T-cell (primary cell): Measurements from ENCODE around the gene AHRR. TPM values are rescaled to one million over a fixed set of nuclear protein-coding genes. Genes with fewer than 3 reads are reported as not detected.

Experiments used
- ATAC-seq, 4 experiments: fragments of 200-7000 bp in 3 of 4; fragments of 150-1000 bp in 1 of 4; cut with Tn5 transposase; replicated peaks in 1 of 4; 1 replicate in 3 of 4; 2 replicates in 1 of 4; pipeline ENCODE4 v1.10.0; 2021; ENCODE audit warnings: moderate library complexity in 3 of 4, mild to moderate bottlenecking in 2 of 4, moderate number of reproducible peaks in 1 of 4
- CTCF ChIA-PET, 2 donors: fragments of 300-600 bp; sonication (Branson Sonifier 250); formaldehyde crosslinking; loops; one replicate each; lab custom pipeline; 2022; ENCODE audit warnings: antibody characterized with exemption in 2 of 2; lab: Charles Lee
- POLR2A ChIA-PET, 2 donors: fragments of 300-600 bp; sonication (Branson Sonifier 250); formaldehyde crosslinking; loops; one replicate each; lab custom pipeline; 2022; ENCODE audit warnings: antibody characterized with exemption in 2 of 2; lab: Charles Lee
- DNase-seq, 35 experiments: peaks; one replicate each; pipeline versions ENCODE4 v3.0.0 to v3.0.0-alpha.2; 2013 to 2023
- H3K27ac ChIP-seq: one replicate; pipeline ENCODE4 v1.5.1; 2013; ENCODE audit warnings: low read length
- H3K27me3 ChIP-seq, 2 experiments: replicated peaks in 1 of 2; 1 replicate in 1 of 2; 2 replicates in 1 of 2; pipeline versions ENCODE4 v1.6.1 to v1.7.0; 2013; ENCODE audit warnings: low read length in 1 of 2, mixed read lengths in 1 of 2; ENCODE audit not compliant: control insufficient read depth in 2 of 2, insufficient read depth in 2 of 2; ENCODE audit errors: extremely low read depth in 1 of 2
- H3K36me3 ChIP-seq, 2 donors: 1 replicate in 1 of 2; 2 replicates in 1 of 2; pipeline versions ENCODE4 v1.6.1 to v1.7.0; 2013; ENCODE audit warnings: low read length in 1 of 2; ENCODE audit not compliant: control insufficient read depth in 2 of 2, insufficient read depth in 1 of 2; ENCODE audit errors: extremely low read depth in 1 of 2
- H3K4me1 ChIP-seq, 2 experiments: 1 replicate in 1 of 2; 2 replicates in 1 of 2; pipeline versions ENCODE4 v1.6.1 to v1.7.0; 2013; ENCODE audit warnings: low read length in 2 of 2, mixed read lengths in 1 of 2; ENCODE audit not compliant: insufficient read depth in 2 of 2, control insufficient read depth in 1 of 2; ENCODE audit errors: extremely low read depth in 1 of 2
- H3K4me3 ChIP-seq, 2 donors: 1 replicate in 1 of 2; 2 replicates in 1 of 2; pipeline versions ENCODE4 v1.5.1 to v1.7.0; 2013; ENCODE audit warnings: mild to moderate bottlenecking in 2 of 2, low read length in 1 of 2, moderate library complexity in 1 of 2; ENCODE audit not compliant: control insufficient read depth in 1 of 2; ENCODE audit errors: extremely low read depth in 1 of 2
- H3K9me3 ChIP-seq: 2 replicates; pipeline ENCODE4 v1.7.0; 2013
- H3K27ac Mint-ChIP-seq, 2 donors: one replicate each; pipeline ENCODE4 v1.8.0; 2020 to 2021; ENCODE audit warnings: mild to moderate bottlenecking in 2 of 2, mixed read lengths in 2 of 2
- H3K27me3 Mint-ChIP-seq, 2 donors: one replicate each; pipeline ENCODE4 v1.8.0; 2021 to 2022; ENCODE audit warnings: mixed read lengths in 2 of 2
- H3K36me3 Mint-ChIP-seq: one replicate; pipeline ENCODE4 v1.8.0; 2021; ENCODE audit warnings: mixed read lengths
- H3K4me1 Mint-ChIP-seq, 3 donors: one replicate each; pipeline ENCODE4 v1.8.0; 2020 to 2022; ENCODE audit warnings: mixed read lengths in 3 of 3, mild to moderate bottlenecking in 1 of 3
- H3K4me3 Mint-ChIP-seq, 3 donors: one replicate each; pipeline ENCODE4 v1.8.0; 2020 to 2022; ENCODE audit warnings: mild to moderate bottlenecking in 3 of 3, mixed read lengths in 3 of 3, moderate library complexity in 3 of 3
- H3K9me3 Mint-ChIP-seq, 3 donors: one replicate each; pipeline ENCODE4 v1.8.0; 2020 to 2022; ENCODE audit warnings: mixed read lengths in 3 of 3
- WGBS: methylation state at CpG from one replicate; pipeline ENCODE4 v1.1.5; 2013; ENCODE audit warnings: missing lambda C conversion rate; ENCODE audit not compliant: insufficient coverage; 5-methylcytosine and 5-hydroxymethylcytosine counted together
- total RNA-seq, 35 experiments: library from RNA in 6 of 35; stranded (reverse) in 6 of 35; fragments of 120-200 nt in 1 of 35; gene quantifications; one replicate each; pipeline versions ENCODE4 v1.2.1 to v1.2.4 and lab custom pipeline; 2013 to 2026

AHRR gene
- total RNA-seq, 5 donors from 2014 or later (not counting 1 experiment from before 2014, with no cell fraction given): 0.55 to 13.5 (median 3.4) TPM

GRCh38 chr5:439636-440035 is 118.1 kb downstream of the AHRR start:
- no peaks in the 10 kb centered on the region for H3K36me3 Mint-ChIP-seq
- peaks cover 0 to 28% of the 10 kb centered on the region in 2 experiments for H3K27me3 ChIP-seq
- H3K9me3 Mint-ChIP-seq: no peaks in the 10 kb centered on the region
- H3K4me1 ChIP-seq: peaks cover 0 to 23% of the 10 kb centered on the region in 2 experiments
- POLR2A ChIA-PET: no interaction called here
- H3K27ac Mint-ChIP-seq: no peak overlapping the region
- no peak overlapping the region for H3K4me3 Mint-ChIP-seq
- peaks cover 18 to 22% (median 22%) of the 10 kb centered on the region in 3 donors for H3K4me1 Mint-ChIP-seq
- CTCF ChIA-PET: no interaction called here
- no peaks in the 10 kb centered on the region for H3K36me3 ChIP-seq
- DNase-seq (no peak), ATAC-seq (no peak)
- H3K9me3 ChIP-seq: no peaks in the 10 kb centered on the region
- 96% methylated on average over 14 of the region's 14 CpGs for WGBS
- H3K27me3 Mint-ChIP-seq: peaks cover 3 to 5% of the 10 kb centered on the region in 2 donors
- no peak overlapping the region for H3K27ac ChIP-seq
- no peak overlapping the region for H3K4me3 ChIP-seq

DNA sequence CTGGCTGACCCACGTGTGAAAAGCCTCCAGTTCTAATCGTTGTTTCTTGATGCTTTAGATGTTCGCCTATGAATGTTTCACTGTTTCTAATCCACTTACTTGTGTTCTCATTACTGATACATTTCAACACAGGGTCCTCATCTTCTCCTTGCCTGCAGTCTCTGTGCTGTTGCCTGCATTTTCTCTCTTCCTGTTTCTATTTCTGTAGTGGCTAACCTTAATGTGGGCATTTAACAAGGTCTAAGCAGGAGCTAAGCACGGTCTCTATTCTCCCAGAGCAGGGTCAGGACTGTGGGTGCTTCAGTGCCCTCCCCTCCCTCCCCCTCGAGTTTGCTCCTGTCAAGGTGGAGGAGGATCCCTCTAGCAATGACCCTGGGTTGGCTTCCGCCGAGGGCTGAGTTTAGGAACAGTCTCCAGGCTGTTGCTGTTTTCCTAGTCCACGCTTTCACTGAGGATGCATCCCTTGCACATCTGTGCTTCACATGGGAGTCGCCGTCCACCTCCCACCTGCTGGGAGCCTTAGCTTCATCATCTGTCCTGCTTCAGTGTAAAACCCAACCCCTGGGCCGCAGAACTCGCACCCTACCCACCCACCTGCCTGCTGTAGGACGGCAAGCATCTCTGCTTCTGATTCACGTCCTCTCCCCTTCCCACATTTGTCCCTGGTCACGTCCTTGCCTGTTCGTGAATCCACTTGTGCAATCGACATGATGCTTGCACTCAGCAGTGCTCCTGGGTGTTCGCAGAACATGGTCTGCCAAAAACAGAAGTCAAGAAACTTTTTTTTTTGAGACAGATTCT is 119.1 kb downstream of the AHRR start:
- DNase-seq (no peak), ATAC-seq (no peak)
- CTCF ChIA-PET: no interaction called here
- peaks cover 0 to 20% of the 10 kb centered on the region in 2 experiments for H3K27me3 ChIP-seq
- Mint-ChIP-seq H3K4me3 (peak overlapping the region in 2 of 3 donors; percentile 9 to 31), H3K4me1 (peaks cover 23 to 28% (median 27%) of the 10 kb centered on the region in 3 donors), H3K27me3 (peaks cover 0 to 2% of the 10 kb centered on the region in 2 donors), H3K36me3 (no peaks in the 10 kb centered on the region), H3K9me3 (no peaks in the 10 kb centered on the region), H3K27ac (no peak overlapping the region)
- 87% methylated on average over 13 of the region's 18 CpGs for WGBS
- H3K27ac ChIP-seq: no peak overlapping the region
- POLR2A ChIA-PET: no interaction called here
- H3K4me1 ChIP-seq: peaks cover 0 to 24% of the 10 kb centered on the region in 2 experiments
- H3K4me3 ChIP-seq: no peak overlapping the region
- H3K36me3 ChIP-seq: peaks cover 0 to under 1% of the 10 kb centered on the region in 2 donors
- H3K9me3 ChIP-seq: no peaks in the 10 kb centered on the region

DNA sequence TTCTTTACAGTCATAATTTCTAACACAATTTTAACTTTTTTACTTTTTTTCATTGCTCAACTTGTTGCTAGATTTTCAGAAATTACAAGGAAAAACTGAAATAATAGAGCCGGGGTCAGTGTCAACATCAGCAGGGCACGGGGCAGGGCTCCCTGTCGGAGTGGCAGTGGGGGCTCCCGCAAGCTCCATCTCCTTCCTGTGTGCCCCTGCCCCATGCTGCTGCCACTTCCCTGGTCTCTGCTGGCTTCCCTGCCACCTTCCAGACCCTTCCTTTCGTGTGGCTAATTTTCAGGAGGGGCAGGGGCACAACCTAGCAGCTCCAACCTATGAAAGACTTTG is 120.5 kb downstream of the AHRR start:
- ChIA-PET CTCF (interaction anchor here in 1 of 2 donors (0.7 kb wide), 1 partner anchor 53 kb away, joined by 8 read pairs; no protein-coding TSS in a partner anchor), POLR2A (interaction anchor here in 1 of 2 donors (0.6 kb wide), 1 partner anchor 10 kb away, joined by 3 read pairs; no protein-coding TSS in a partner anchor)
- H3K36me3 Mint-ChIP-seq: peaks cover 7% of the 10 kb centered on the region
- Histone ChIP-seq H3K4me1 (peaks cover 0 to 24% of the 10 kb centered on the region in 2 experiments), H3K27me3 (peaks cover 0 to 9% of the 10 kb centered on the region in 2 experiments), H3K9me3 (no peaks in the 10 kb centered on the region), H3K4me3 (peak overlapping the region; percentile 70 to 88), H3K27ac (peak overlapping the region; percentile 72), H3K36me3 (peaks cover 0 to 9% of the 10 kb centered on the region in 2 donors)
- peak overlapping the region; percentile 93 to 98 (median 94) for H3K4me3 Mint-ChIP-seq
- no peaks in the 10 kb centered on the region for H3K9me3 Mint-ChIP-seq
- H3K27me3 Mint-ChIP-seq: no peaks in the 10 kb centered on the region
- 93% methylated on average over 5 of the region's 5 CpGs for WGBS
- no peak for ATAC-seq
- H3K4me1 Mint-ChIP-seq: peaks cover 36 to 38% (median 36%) of the 10 kb centered on the region in 3 donors
- peak overlapping the region; percentile 66 to 98 for H3K27ac Mint-ChIP-seq
- no peak for DNase-seq

- CTCF ChIA-PET: no interaction called here
Observed at GRCh38 chr5:442335-443238, 121.1 kb downstream of the AHRR start, which contains the start of gene EXOC3. Gene EXOC3 (plus strand): TSS chr5:443176. CDS start chr5:446206, 3,030 bp downstream.

DNA sequence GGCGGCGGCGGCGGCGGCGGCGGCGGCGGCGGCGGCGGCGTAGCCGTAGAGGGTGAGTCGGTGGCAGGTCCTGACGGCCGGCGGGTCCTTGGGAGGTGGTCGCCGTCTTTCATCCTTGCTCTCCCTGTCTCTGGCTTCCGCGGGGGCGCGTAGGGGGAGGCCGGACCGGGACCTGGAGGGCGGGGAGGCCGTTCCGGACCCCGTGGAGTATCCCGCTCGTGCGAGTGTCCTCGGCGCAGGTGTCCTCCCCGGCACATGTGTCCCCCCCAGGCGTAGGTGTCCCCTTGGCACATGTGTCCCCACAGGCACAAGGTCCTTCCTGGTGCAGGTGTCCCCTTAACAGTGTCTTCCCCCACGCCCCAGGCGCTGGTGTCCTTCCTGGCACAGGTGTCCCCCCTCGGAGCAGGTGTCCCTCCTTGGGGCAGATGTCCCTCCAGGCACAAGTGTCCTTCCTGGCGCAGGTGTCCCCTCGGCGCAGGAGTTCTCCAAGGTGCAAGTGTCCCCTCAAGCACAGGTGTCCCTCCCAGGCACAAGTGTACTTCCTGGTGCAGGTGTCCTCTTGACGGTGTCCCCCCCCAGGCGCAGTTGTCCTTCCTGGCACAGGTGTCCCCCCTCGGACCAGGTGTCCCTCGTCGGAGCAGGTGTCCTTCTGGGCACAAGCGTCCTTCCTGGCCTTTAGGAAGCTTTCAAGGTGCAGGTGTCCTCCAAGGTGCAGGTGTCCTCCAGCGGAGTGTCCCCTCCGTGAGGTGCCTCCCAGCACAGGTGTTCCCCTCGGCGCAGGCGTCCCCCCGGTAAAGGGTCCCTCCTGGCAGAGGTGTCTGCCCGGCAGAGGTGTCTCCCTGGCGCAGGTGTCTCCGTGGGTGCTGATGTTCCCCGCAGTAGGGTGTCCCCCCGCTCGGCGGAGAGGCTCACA is 122.0 kb downstream of the AHRR start:
- Histone ChIP-seq H3K27me3 (peaks cover 0 to 3% of the 10 kb centered on the region in 2 experiments), H3K4me3 (peak overlapping the region; percentile 70 to 82), H3K36me3 (peaks cover 15 to 24% of the 10 kb centered on the region in 2 donors), H3K4me1 (peaks cover 0 to 24% of the 10 kb centered on the region in 2 experiments), H3K9me3 (no peaks in the 10 kb centered on the region), H3K27ac (peak overlapping the region; percentile 68)
- Mint-ChIP-seq H3K4me3 (peak overlapping the region; percentile 93 to 98 (median 94)), H3K27ac (peak overlapping the region; percentile 73 to 76), H3K9me3 (no peaks in the 10 kb centered on the region), H3K36me3 (peaks cover 16% of the 10 kb centered on the region), H3K4me1 (peaks cover 40 to 48% (median 42%) of the 10 kb centered on the region in 3 donors), H3K27me3 (no peaks in the 10 kb centered on the region)
- DNase-seq (peak in 20 of 35 experiments; percentile 14 to 41 (median 26)), ATAC-seq (peak; percentile 33 to 49 (median 42))
- WGBS: 21% methylated on average over 61 of the region's 62 CpGs
- CTCF ChIA-PET: no interaction called here
- POLR2A ChIA-PET: no interaction called here

More at GRCh38 chr5:442335-443238, 121.1 kb downstream of the AHRR start, which contains the start of gene EXOC3:
- peaks cover 0 to 6% of the 10 kb centered on the region in 2 experiments for H3K27me3 ChIP-seq
- Mint-ChIP-seq H3K36me3 (peaks cover 8% of the 10 kb centered on the region), H3K27ac (peak within 1 kb of the TSS; percentile 95 to 98), H3K9me3 (no peaks in the 10 kb centered on the region), H3K27me3 (no peaks in the 10 kb centered on the region), H3K4me1 (peaks cover 37 to 42% (median 42%) of the 10 kb centered on the region in 3 donors), H3K4me3 (peak within 1 kb of the TSS; percentile 93 to 98 (median 94))
- WGBS: 2% methylated on average over 57 of the region's 73 CpGs
- peaks cover 6 to 15% of the 10 kb centered on the region in 2 donors for H3K36me3 ChIP-seq
- DNase-seq: peak; percentile 43 to 84 (median 64)
- ATAC-seq: peak; percentile 89 to 91 (median 90)
- H3K4me1 ChIP-seq: peaks cover 0 to 24% of the 10 kb centered on the region in 2 experiments
- peak within 1 kb of the TSS; percentile 70 to 88 for H3K4me3 ChIP-seq
- no peaks in the 10 kb centered on the region for H3K9me3 ChIP-seq
- peak within 1 kb of the TSS; percentile 72 for H3K27ac ChIP-seq
- POLR2A ChIA-PET: no interaction called here
